ENCODE data around the gene PRR20G. TPM values are rescaled to one million over a fixed set of nuclear protein-coding genes. Genes with fewer than 3 reads are reported as not detected.
"Not testable (repeated sequence)": the region's sequence is repeated elsewhere in the genome, so short reads cannot be mapped to it uniquely, and the experiment has no call there.

PRR20G gene
- total and polyA plus RNA-seq, 2 donors (not counting 1 experiment from before 2014, with no cell fraction given), result not detected

- no peak for ATAC-seq (ENCODE audit: low read depth)
- POLR2A ChIA-PET, result no interaction called here
- no peak overlapping the region for H3K4me3 Mint-ChIP-seq
These were observed 25.0 kb upstream of the PRR20G start for GRCh38 chr3:127312818-127313217.

GRCh38 chr3:127308821-127309220 is 21.0 kb upstream of the PRR20G start:
- intact Hi-C loops (cut with micrococcal nuclease); CTCF ChIA-PET; DNase-seq; H3K27ac Mint-ChIP-seq; H3K9ac ChIP-seq (ENCODE audit: low read length); H2AFZ ChIP-seq (ENCODE audit: insufficient read depth, low read depth, low read length, poor library complexity, severe bottlenecking); H3K4me2 ChIP-seq (replicated peaks; ENCODE audit: low read depth, low read length, poor library complexity, severe bottlenecking); ATAC-seq (ENCODE audit: low read depth); H3K79me2 ChIP-seq (ENCODE audit: control insufficient read depth, insufficient read depth, low read length); POLR2A ChIA-PET; H3K4me1 ChIP-seq (ENCODE audit: control insufficient read depth in 2 of 2, insufficient read depth in 2 of 2, low read length in 2 of 2); H3K4me1 Mint-ChIP-seq; H3K27me3 ChIP-seq (replicated peaks in 1 of 4; ENCODE audit: control extremely low read depth in 1 of 4, control insufficient read depth in 3 of 4, insufficient read depth in 4 of 4, low read length in 3 of 4); H3K36me3 ChIP-seq (replicated peaks in 1 of 2; ENCODE audit: control extremely low read depth in 1 of 2, control insufficient read depth in 1 of 2, extremely low read depth in 1 of 2, insufficient read depth in 2 of 2, low read length in 1 of 2); H4K20me1 ChIP-seq (ENCODE audit: control insufficient read depth, insufficient read depth, low read length, poor library complexity, severe bottlenecking); H3K9me3 Mint-ChIP-seq (ENCODE audit: insufficient read depth); H3K4me3 ChIP-seq (ENCODE audit: control extremely low read depth in 1 of 5, extremely low read depth in 1 of 5, insufficient read depth in 1 of 5, low read depth in 2 of 5, low read length in 4 of 5); H3K27ac ChIP-seq (ENCODE audit: low read length in 2 of 2); H3K4me3 Mint-ChIP-seq: not testable (repeated sequence)
- H3K9me3 ChIP-seq (ENCODE audit: control extremely low read depth in 1 of 3, control insufficient read depth in 2 of 3, insufficient read depth in 1 of 3, low read length in 2 of 3), result peaks cover 0 to 20% (median 0%) of the 10 kb centered on the region in 3 donors
- peaks cover 24% of the 10 kb centered on the region for H3K27me3 Mint-ChIP-seq
- WGBS (ENCODE audit: insufficient coverage), result 94% methylated on average over 9 of the region's 28 CpGs

More at GRCh38 chr3:127312818-127313217, 25.0 kb upstream of the PRR20G start:
- H3K27ac ChIP-seq (ENCODE audit: low read length in 2 of 2), result no peak overlapping the region
- H4K20me1 ChIP-seq (ENCODE audit: control insufficient read depth, insufficient read depth, low read length, poor library complexity, severe bottlenecking), result no peaks in the 10 kb centered on the region
- no peak for DNase-seq
- H3K79me2 ChIP-seq (ENCODE audit: control insufficient read depth, insufficient read depth, low read length), result no peaks in the 10 kb centered on the region
- peaks cover 0 to 12% (median 0%) of the 10 kb centered on the region in 3 donors for H3K9me3 ChIP-seq (ENCODE audit: control extremely low read depth in 1 of 3, control insufficient read depth in 2 of 3, insufficient read depth in 1 of 3, low read length in 2 of 3)
- Mint-ChIP-seq H3K9me3 (ENCODE audit: insufficient read depth) (peaks cover 4% of the 10 kb centered on the region), H3K27me3 (peaks cover 15% of the 10 kb centered on the region), H3K27ac (no peak overlapping the region), H3K4me1 (no peaks in the 10 kb centered on the region)
- WGBS (ENCODE audit: insufficient coverage), result no CpG with 5 or more reads among the region's 3 CpGs
- no peak overlapping the region for H2AFZ ChIP-seq (ENCODE audit: insufficient read depth, low read depth, low read length, poor library complexity, severe bottlenecking)
- H3K36me3 ChIP-seq (replicated peaks in 1 of 2; ENCODE audit: control extremely low read depth in 1 of 2, control insufficient read depth in 1 of 2, extremely low read depth in 1 of 2, insufficient read depth in 2 of 2, low read length in 1 of 2), result no peaks in the 10 kb centered on the region
- no peak overlapping the region for H3K9ac ChIP-seq (ENCODE audit: low read length)
- no peak overlapping the region for H3K4me2 ChIP-seq (replicated peaks; ENCODE audit: low read depth, low read length, poor library complexity, severe bottlenecking)
- TF ChIP-seq CTCF (IDR thresholded peaks at IDR 0.05) (no peak), EZH2 (IDR thresholded peaks at IDR 0.05; ENCODE audit: borderline replicate concordance, insufficient read depth, low read depth, low read length, poor library complexity, severe bottlenecking) (no peak)
- intact Hi-C loops (cut with micrococcal nuclease), result no loop called here
- no peaks in the 10 kb centered on the region for H3K4me1 ChIP-seq (ENCODE audit: control insufficient read depth in 2 of 2, insufficient read depth in 2 of 2, low read length in 2 of 2)
- CTCF ChIA-PET, result no interaction called here
- no peak overlapping the region for H3K4me3 ChIP-seq (ENCODE audit: control extremely low read depth in 1 of 5, extremely low read depth in 1 of 5, insufficient read depth in 1 of 5, low read depth in 2 of 5, low read length in 4 of 5)
- H3K27me3 ChIP-seq (replicated peaks in 1 of 4; ENCODE audit: control extremely low read depth in 1 of 4, control insufficient read depth in 3 of 4, insufficient read depth in 4 of 4, low read length in 3 of 4), result peaks cover 0 to 3% (median 0%) of the 10 kb centered on the region in 4 experiments

Measured in B cell (primary cell).